Renal cortical epithelial cell (primary cell): ENCODE data around the gene OS9. TPM values are rescaled to one million over a fixed set of nuclear protein-coding genes. Genes with fewer than 3 reads are reported as not detected.
"Not testable (repeated sequence)": the region's sequence is repeated elsewhere in the genome, so short reads cannot be mapped to it uniquely, and the experiment has no call there.

ENCODE experiments used
- DNase-seq: peaks from one replicate; pipeline ENCODE4 v3.0.0-alpha.2; 2011; ENCODE audit warnings: low read depth
- total RNA-seq: library from RNA; depleted of rRNA; stranded (reverse); fragments of >200 nt; gene quantifications from 2 replicates; pipeline ENCODE4 v1.2.3, GENCODE V29; 2014

The OS9 gene
- total RNA-seq, result 186 and 325 TPM in 2 replicates

- DNase-seq, result peak; percentile 100
Measured at GRCh38 chr12:57693659-57694458, at the start of gene OS9. Gene OS9 (plus strand): TSS chr12:57694132. CDS start chr12:57694162, 30 bp downstream.

- peak; percentile 9 for DNase-seq
Measured at GRCh38 chr12:57645990-57646658, 47.8 kb upstream of the OS9 start.

GRCh38 chr12:57646659-57647049, 47.3 kb upstream of the OS9 start:
- not testable (repeated sequence) for DNase-seq

- no peak for DNase-seq
Measured at GRCh38 chr12:57654042-57654441, 39.9 kb upstream of the OS9 start.

- DNase-seq, result no peak
Measured at GRCh38 chr12:57655541-57656240, 38.2 kb upstream of the OS9 start.

- DNase-seq, result not testable (repeated sequence)
Measured at GRCh38 chr12:57656408-57656807, 37.5 kb upstream of the OS9 start.

GRCh38 chr12:57657744-57658143, 36.2 kb upstream of the OS9 start:
- DNase-seq, result peak; percentile 77

GRCh38 chr12:57658890-57659289, 35.0 kb upstream of the OS9 start:
- DNase-seq, result no peak

GRCh38 chr12:57661376-57661775, 32.6 kb upstream of the OS9 start:
- no peak for DNase-seq

- DNase-seq, result not testable (repeated sequence)
Measured at GRCh38 chr12:57665066-57665820, 28.7 kb upstream of the OS9 start.

GRCh38 chr12:57666897-57667296, 27.0 kb upstream of the OS9 start:
- no peak for DNase-seq

GRCh38 chr12:57669691-57670090, 24.2 kb upstream of the OS9 start:
- DNase-seq, result not testable (repeated sequence)

GRCh38 chr12:57671811-57672210, 22.1 kb upstream of the OS9 start:
- not testable (repeated sequence) for DNase-seq

GRCh38 chr12:57672801-57673200, 21.1 kb upstream of the OS9 start:
- DNase-seq, result no peak

GRCh38 chr12:57674691-57675090, 19.2 kb upstream of the OS9 start:
- no peak for DNase-seq

GRCh38 chr12:57677947-57678346, 16.0 kb upstream of the OS9 start:
- DNase-seq, result not testable (repeated sequence)

- DNase-seq, result no peak
Measured at GRCh38 chr12:57679697-57680096, 14.2 kb upstream of the OS9 start.

- no peak for DNase-seq
Measured at GRCh38 chr12:57687862-57688261, 6.1 kb upstream of the OS9 start.

- no peak for DNase-seq
Measured at GRCh38 chr12:57688931-57689330, 5.0 kb upstream of the OS9 start.

- no peak for DNase-seq
Measured at GRCh38 chr12:57692500-57692899, 1.4 kb upstream of the OS9 start.

- DNase-seq, result no peak
Measured at GRCh38 chr12:57693317-57693658, 644 bp upstream of the OS9 start.

GRCh38 chr12:57694459-57695019, 607 bp downstream of the OS9 start:
- no peak for DNase-seq
